HG02870 (cell line): ENCODE measurements around the gene RINL.
"Not testable (repeated sequence)": the region's sequence is repeated elsewhere in the genome, so short reads cannot be mapped to it uniquely, and the experiment has no call there.

ENCODE experiments used
- ATAC-seq: cut with Tn5 transposase; IDR thresholded peaks from one replicate; pipeline ENCODE4 v1.9.1; 2021; ENCODE audit warnings: mild to moderate bottlenecking, moderate library complexity; ENCODE audit not compliant: unreplicated experiment

The RINL gene

GRCh38 chr19:38907227-38907626 is 29.2 kb upstream of the RINL start:
- ATAC-seq, result no peak

GRCh38 chr19:38905620-38906019 is 27.5 kb upstream of the RINL start:
- no peak for ATAC-seq

DNA sequence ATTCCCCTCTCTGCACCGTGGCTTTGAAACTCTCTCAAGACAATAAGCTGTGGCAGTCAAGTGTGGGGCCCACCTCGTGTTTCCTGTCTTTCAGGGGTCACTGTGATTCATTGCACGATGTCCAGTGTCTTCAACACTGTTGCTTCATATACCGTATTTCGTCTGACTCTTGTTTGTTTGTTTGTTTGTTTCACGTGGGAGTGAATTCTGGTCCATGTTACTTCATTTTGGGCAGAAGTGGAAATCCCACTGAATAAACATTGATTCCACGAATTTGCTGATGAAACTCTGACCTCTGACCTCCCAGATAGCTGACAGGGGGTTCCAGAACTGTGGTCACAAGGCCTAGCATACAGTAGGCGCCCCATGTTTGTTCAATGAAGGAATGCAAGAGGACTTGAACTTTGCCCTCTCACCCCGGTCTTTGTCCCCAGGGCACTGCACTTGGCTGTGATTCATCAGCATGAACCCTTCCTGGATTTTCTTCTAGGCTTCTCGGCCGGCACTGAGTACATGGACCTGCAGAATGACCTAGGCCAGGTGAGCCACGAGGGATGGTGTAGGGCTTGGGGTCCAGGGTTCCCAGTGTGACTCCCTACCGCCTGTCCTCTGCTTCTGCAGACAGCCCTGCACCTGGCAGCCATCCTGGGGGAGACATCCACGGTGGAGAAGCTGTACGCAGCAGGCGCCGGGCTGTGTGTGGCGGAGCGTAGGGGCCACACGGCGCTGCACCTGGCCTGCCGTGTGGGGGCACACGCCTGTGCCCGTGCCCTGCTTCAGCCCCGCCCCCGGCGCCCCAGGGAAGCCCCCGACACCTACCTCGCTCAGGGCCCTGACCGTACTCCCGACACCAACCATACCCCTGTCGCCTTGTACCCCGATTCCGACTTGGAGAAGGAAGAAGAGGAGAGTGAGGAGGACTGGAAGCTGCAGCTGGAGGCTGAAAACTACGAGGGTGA is 26.8 kb upstream of the RINL start:
- no peak for ATAC-seq

DNA sequence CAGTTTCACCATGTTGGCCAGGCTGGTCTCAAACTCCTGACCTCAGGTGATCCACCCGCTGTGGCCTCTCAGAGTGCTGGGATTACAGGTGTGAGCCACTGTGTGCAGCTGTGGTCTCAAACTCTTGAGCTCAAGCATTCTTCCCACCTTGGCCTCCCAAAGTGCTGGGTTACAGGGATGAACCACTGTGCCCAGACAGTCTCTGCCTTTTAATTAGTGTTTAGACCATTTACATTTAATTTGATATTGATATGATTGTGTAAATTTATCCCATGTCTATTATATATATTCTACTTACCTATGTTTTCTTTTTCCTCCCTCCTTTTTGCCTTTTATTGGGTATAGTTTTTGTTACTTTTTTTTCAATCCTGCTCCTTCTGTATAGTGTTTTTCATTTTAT is 23.6 kb upstream of the RINL start:
- ATAC-seq, result no peak

GRCh38 chr19:38900743-38901190 is 22.7 kb upstream of the RINL start:
- ATAC-seq, result no peak

- ATAC-seq, result no peak
These were observed 22.1 kb upstream of the RINL start for GRCh38 chr19:38900202-38900629.

DNA sequence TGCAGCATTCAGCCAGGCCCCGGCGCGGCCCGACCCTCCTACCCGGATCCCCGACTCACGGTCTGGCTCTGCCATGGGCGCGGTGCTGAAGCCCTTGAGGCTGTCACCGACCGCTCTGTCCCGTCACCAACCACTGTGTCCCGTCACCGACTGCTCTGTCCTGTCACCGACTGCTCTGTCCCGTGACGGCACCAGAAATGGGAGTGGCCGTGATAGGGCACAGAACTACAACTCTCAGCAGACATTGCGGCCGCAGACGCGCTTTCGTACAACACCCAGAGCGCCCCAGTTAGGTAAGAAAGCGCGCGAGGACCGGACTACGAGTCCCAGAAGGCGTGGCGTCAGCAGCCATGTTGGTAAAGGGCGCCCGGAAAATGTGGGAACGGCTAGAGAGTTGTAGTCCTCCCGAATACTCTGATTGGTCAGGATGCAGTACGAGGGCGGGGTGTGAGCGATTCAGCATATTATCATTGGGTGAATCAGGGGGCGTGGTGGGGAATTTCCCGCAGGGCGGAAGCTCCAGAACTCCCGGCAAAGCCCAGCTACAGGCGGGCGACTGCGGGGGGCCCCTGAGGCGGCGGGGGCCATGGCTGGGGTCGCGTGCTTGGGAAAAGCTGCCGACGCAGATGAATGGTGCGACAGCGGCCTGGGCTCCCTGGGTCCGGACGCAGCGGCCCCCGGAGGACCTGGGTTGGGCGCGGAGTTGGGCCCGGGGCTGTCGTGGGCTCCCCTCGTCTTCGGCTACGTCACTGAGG is 21.5 kb upstream of the RINL start, which contains the start of the genes NFKBIB and SIRT2:
NFKBIB (plus strand) TSS at position 523 of the 755 bp plus-strand sequence; CDS start at position 587, 64 bp downstream.
SIRT2 (minus strand) TSS at position 172 of the 755 bp plus-strand sequence; CDS start at position 75, 97 bp downstream.
- ATAC-seq, result peak; percentile 91

DNA sequence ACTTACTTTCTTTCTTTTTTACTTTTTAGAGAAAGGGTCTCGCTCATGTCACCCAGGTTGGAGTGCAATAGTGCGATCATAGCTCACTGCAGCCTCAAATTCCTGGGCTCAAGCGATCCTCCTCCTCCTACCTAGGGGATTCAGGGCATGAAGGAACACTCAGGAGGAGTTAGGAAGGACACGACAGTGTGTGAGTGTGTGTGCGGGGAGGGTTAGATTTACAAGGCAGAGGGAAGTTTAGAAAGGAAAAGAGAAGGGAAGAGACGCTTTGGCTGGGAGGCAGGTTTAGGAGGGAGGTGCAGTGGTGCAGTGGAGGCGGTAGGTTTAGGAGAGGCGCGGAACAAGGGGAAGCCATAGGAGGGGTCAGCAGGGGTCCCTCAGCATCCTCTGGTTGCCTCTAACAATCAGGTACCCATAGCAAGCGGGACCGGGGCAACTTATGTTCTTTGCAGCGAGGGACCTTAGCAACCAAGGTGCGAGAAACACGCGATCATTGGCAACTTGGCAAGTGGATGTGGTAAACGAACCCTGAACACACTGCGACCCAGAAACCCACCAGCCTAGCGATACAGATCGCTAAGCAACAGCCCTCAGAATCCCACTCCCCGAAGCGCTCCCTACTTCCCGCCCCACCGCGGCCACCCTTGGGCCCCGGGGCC is 20.8 kb upstream of the RINL start:
- ATAC-seq, result no peak

- no peak for ATAC-seq
These were observed 16.9 kb upstream of the RINL start for GRCh38 chr19:38894968-38895367.

DNA sequence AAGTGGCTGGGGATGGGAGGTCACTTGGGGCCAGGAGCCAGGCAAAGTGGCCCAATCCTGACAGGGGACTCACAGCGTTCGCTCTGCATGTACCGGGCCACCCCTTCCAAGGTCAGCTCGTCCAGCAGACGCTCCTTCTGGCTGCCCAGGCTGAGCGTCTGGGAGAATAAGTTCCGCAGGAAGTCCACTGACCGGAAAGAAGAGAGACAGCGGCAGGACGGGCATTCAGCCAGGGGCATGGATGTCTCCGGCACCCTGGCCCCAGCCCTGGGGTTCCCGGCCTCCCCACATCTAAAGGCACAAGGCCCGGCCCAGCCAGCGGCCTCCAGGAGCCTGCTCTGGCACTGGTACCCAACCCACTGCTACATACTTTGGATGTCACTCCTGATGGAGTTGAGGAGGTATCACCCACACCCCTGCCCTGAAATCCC is 15.3 kb upstream of the RINL start:
- no peak for ATAC-seq

- ATAC-seq, result no peak
These were observed 14.8 kb upstream of the RINL start for GRCh38 chr19:38892841-38893240.

DNA sequence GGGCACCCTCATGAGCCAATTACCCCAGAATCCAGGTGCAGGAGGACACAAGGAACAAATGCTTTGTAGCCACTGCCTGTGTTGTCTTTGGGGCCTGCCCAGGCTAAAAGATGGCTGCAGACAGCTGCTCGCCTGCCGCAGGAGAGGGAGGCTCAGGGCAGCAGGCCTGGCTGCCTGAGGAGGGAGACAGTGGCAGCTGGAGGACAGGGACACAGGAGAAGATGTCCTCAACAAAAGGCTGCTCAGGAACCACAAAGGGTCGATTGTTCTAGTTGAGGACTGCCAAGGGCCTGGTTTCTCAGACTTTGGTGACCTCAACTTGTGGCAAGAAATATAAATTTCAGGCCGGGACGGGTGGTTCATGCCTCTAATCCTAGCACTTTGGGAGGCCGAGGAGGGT is 13.7 kb upstream of the RINL start:
- ATAC-seq, result no peak

DNA sequence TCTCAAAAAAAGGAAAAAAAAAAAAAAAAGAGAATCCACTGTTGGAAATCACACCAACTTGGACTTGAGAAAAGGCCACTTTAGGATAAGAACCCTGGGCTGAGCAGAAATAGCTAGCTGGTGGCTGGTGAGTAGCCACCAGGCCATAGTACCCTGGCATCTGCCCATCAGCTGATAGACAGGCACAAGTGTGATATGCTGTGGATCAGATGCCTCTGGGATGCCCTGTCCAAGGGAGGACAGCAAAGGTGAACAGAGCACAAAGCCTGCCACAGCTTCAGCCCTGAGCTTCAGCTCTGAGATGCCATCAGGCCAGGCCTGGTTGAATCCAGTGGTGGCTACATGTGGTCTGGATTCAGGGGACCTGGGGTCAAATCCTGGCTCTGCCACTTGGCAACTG is 12.6 kb upstream of the RINL start:
- ATAC-seq, result no peak

DNA sequence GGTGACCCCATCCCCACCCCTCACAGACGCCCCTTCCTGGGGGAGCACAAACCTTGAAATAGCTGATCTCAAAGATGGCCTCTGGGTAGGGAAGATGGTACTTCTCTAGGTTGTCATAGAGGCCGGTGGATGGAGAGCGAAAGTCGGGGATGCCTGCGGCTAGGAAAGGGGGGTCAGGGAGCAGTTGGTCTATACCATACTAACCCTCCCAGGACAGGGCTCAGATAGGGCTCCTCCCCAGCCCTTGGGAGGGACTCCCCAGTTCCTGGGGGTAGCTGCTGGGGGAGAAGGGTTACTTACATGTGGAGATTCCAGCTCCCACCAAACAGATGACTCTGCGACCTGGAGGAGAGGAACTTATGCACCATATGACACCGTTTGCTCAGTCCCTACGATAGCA is 11.7 kb upstream of the RINL start:
- ATAC-seq, result no peak

DNA sequence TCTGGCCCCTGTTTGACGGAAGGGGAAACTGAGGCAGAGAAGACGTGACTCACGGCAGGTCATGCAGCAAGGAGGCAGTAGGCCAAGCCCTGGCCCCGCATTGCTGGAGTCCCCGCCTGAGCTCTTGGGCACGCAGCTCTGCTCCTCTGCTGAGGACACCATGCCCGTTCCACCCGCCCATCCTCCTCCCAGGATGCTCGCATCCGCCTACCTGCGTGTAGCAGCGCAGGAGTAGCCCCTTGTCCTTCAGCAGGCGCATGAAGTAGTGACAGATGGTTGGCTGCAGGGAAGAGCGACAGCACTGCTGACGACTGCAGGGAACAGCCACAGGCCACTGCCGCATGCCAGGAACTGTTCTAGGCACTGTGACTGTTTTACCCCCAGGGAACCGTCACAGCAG is 10.8 kb upstream of the RINL start:
- ATAC-seq, result no peak

DNA sequence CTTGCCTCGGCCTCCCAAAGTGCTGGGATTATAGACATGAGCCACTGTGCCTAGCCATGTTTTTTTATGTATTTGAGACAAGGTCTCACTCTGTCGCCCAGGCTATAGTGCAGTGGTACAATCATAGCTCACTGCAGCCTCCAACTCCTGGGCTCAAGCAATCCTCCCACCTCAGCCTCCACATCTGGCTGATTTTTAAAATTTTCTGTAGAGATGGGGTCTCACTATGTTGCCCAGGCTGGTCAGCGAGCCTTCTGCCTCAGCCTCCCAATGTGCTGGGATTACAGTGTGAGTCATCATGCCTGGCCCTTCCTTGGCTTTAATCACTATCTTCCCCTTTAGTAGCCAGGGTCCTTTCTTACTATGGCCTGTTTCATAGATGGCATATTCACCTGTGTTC is 6.6 kb upstream of the RINL start:
- ATAC-seq, result not testable (repeated sequence)

GRCh38 chr19:38883286-38883685 is 5.2 kb upstream of the RINL start:
- no peak for ATAC-seq

- ATAC-seq, result no peak
These were observed 3.0 kb upstream of the RINL start for GRCh38 chr19:38880882-38881609.

GRCh38 chr19:38880076-38880881 is 2.2 kb upstream of the RINL start:
- ATAC-seq, result no peak

DNA sequence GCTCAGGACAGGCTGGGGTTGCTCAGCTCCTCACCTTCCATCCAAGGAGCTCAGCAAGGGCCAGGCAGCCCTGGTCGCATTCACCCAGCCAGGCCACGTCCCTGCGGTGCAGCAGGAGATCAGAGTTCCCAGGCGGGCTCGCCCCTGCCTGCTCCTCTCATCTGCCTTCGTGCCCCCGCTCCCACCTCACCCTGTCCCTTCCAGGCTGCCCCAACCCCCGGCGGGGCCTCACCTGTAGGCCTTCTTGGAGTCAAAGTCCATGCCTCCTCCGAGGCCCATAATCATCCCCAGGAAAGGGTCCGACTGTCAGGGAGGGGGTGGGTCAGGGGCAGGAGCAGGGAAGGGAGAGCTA is 1.3 kb upstream of the RINL start:
- no peak for ATAC-seq
